22Rv1 (cell line): ENCODE data around the gene CSMD2.

Experiments used
- H3K27ac ChIP-seq: fragments of 450-650 bp; 2 replicates; pipeline ENCODE4 v1.5.1; 2017
- CTCF ChIP-seq: fragments of 450-650 bp; IDR thresholded peaks from 2 replicates; pipeline ENCODE4 v1.5.1; 2017; ENCODE audit warnings: mild to moderate bottlenecking
- ZFX ChIP-seq: fragments of 450-650 bp; IDR thresholded peaks from 2 replicates; pipeline ENCODE4 v1.6.1; 2017; ENCODE audit warnings: antibody characterized with exemption, borderline replicate concordance

CSMD2 gene

GRCh38 chr1:33849211-33849610, 315.8 kb downstream of the CSMD2 start:
- no peak overlapping the region for H3K27ac ChIP-seq
- TF ChIP-seq CTCF, result no peak
- no peak for TF ChIP-seq ZFX

GRCh38 chr1:33848205-33848937, 316.7 kb downstream of the CSMD2 start:
- H3K27ac ChIP-seq, result no peak overlapping the region
- TF ChIP-seq CTCF (no peak), ZFX (no peak)

GRCh38 chr1:33846861-33847260, 318.2 kb downstream of the CSMD2 start:
- TF ChIP-seq ZFX (no peak), CTCF (no peak)
- no peak overlapping the region for H3K27ac ChIP-seq

GRCh38 chr1:33844166-33844565, 320.9 kb downstream of the CSMD2 start:
- TF ChIP-seq CTCF, result no peak
- no peak for TF ChIP-seq ZFX
- H3K27ac ChIP-seq, result no peak overlapping the region

- H3K27ac ChIP-seq, result no peak overlapping the region
- no peak for TF ChIP-seq ZFX
- no peak for TF ChIP-seq CTCF
These were observed 322.7 kb downstream of the CSMD2 start for GRCh38 chr1:33842348-33842747.

- TF ChIP-seq ZFX (no peak), CTCF (no peak)
These were observed 323.5 kb downstream of the CSMD2 start for GRCh38 chr1:33841494-33841893.

GRCh38 chr1:33837635-33838034, 327.4 kb downstream of the CSMD2 start:
- TF ChIP-seq CTCF (no peak), ZFX (no peak)
- H3K27ac ChIP-seq, result no peak overlapping the region

More at GRCh38 chr1:33841494-33841893, 323.5 kb downstream of the CSMD2 start:
- H3K27ac ChIP-seq, result no peak overlapping the region
